ENCODE results near the gene LHPP.

GRCh38 chr10:124598773-124599587 lies 137.4 kb downstream of the LHPP start:
- TF ChIP-seq CTCF (conservative IDR thresholded peaks at IDR 0.05) (no peak), ZFX (IDR thresholded peaks at IDR 0.05) (no peak)
